ENCODE results near the gene RPS6KA4. TPM values are rescaled to one million over a fixed set of nuclear protein-coding genes. Genes with fewer than 3 reads are reported as not detected.

Gene RPS6KA4
- total RNA-seq, 2 experiments from 2014 or later = 13.4 to 16.7 TPM

- DNase-seq (ENCODE audit: low spot score) = no peak
- H3K27ac ChIP-seq (ENCODE audit: low read depth, low read length, poor library complexity, severe bottlenecking) = no peak overlapping the region
- BruUV-seq (replicated peaks) = no TSS peak
- H4K20me1 ChIP-seq (ENCODE audit: insufficient read depth, low read length) = no peaks in the 10 kb centered on the region
- peaks cover 17% of the 10 kb centered on the region for H3K4me1 ChIP-seq (ENCODE audit: insufficient read depth, low read length, poor library complexity, severe bottlenecking)
- H3K4me2 ChIP-seq (ENCODE audit: low read length) = no peak overlapping the region
- no peaks in the 10 kb centered on the region for H3K9me2 ChIP-seq (ENCODE audit: insufficient read depth, low read length)
- POLR2A ChIA-PET = no interaction called here
- peaks cover 9% of the 10 kb centered on the region; the same call in 1 of the 2 replicates for H3K79me2 ChIP-seq (ENCODE audit: insufficient read depth, low read depth, low read length)
- no peaks in the 10 kb centered on the region for H3K9me3 ChIP-seq (ENCODE audit: low read length)
- intact Hi-C loops (cut with micrococcal nuclease; ENCODE audit: unreplicated experiment) = no loop called here
- no peak for TF ChIP-seq CTCF (conservative IDR thresholded peaks at IDR 0.05; ENCODE audit: low read length)
- no peak for TF ChIP-seq EZH2phosphoT487 (IDR thresholded peaks at IDR 0.05; ENCODE audit: borderline replicate concordance, low read depth, low read length)
- no peak overlapping the region for H3K4me3 ChIP-seq (ENCODE audit: low read depth, low read length, poor library complexity, severe bottlenecking)
- CTCF ChIA-PET (ENCODE audit: unreplicated experiment) = no interaction called here
- H3K36me3 ChIP-seq (ENCODE audit: insufficient read depth, low read length) = peaks cover 68% of the 10 kb centered on the region
- H2AFZ ChIP-seq (ENCODE audit: low read length) = no peak overlapping the region
These were observed 45.3 kb upstream of the RPS6KA4 start for GRCh38 chr11:64313491-64314145.

- POLR2A ChIA-PET = no interaction called here
- Histone ChIP-seq H2AFZ (ENCODE audit: low read length) (no peak overlapping the region), H3K4me3 (ENCODE audit: low read depth, low read length, poor library complexity, severe bottlenecking) (no peak overlapping the region), H3K36me3 (ENCODE audit: insufficient read depth, low read length) (peaks cover 69% of the 10 kb centered on the region), H3K27ac (ENCODE audit: low read depth, low read length, poor library complexity, severe bottlenecking) (no peak overlapping the region), H3K4me1 (ENCODE audit: insufficient read depth, low read length, poor library complexity, severe bottlenecking) (peaks cover 22% of the 10 kb centered on the region), H3K9me2 (ENCODE audit: insufficient read depth, low read length) (no peaks in the 10 kb centered on the region), H3K4me2 (ENCODE audit: low read length) (no peak overlapping the region), H4K20me1 (ENCODE audit: insufficient read depth, low read length) (no peaks in the 10 kb centered on the region), H3K9me3 (ENCODE audit: low read length) (no peaks in the 10 kb centered on the region), H3K79me2 (ENCODE audit: insufficient read depth, low read depth, low read length) (peaks cover 14% of the 10 kb centered on the region; the same call in 1 of the 2 replicates)
- intact Hi-C loops (cut with micrococcal nuclease; ENCODE audit: unreplicated experiment) = no loop called here
- TF ChIP-seq EZH2phosphoT487 (IDR thresholded peaks at IDR 0.05; ENCODE audit: borderline replicate concordance, low read depth, low read length) (no peak), CTCF (conservative IDR thresholded peaks at IDR 0.05; ENCODE audit: low read length) (peak; percentile 29; the same call in 1 of the 2 replicates)
- no peak for DNase-seq (ENCODE audit: low spot score)
- no TSS peak for BruUV-seq (replicated peaks)
- CTCF ChIA-PET (ENCODE audit: unreplicated experiment) = no interaction called here
These were observed 44.7 kb upstream of the RPS6KA4 start for GRCh38 chr11:64314146-64314804.

All from OCI-LY7 (cell line).